HCT116 (cell line): ENCODE results near the gene EIF4G3. TPM values are rescaled to one million over a fixed set of nuclear protein-coding genes. Genes with fewer than 3 reads are reported as not detected.

ENCODE experiments used
- ATAC-seq: fragments of 200-7000 bp; cut with Tn5 transposase; 2 replicates; pipeline ENCODE4 v1.9.1; 2020; ENCODE audit warnings: mild to moderate bottlenecking, moderate library complexity
- BruUV-seq: library from RNA; stranded (reverse); fragments of 400-500 nt; replicated peaks from 2 replicates; lab custom pipeline; 2021; lab: Mats Ljungman, UMichigan
- CTCF ChIA-PET: fragments of 300-600 bp; sonication (Branson Sonifier 250); formaldehyde crosslinking; loops from one replicate; lab custom pipeline; 2021; ENCODE audit warnings: antibody characterized with exemption; lab: Charles Lee
- POLR2A ChIA-PET: fragments of 300-600, 350-600 bp; sonication (Branson Sonifier 250); formaldehyde crosslinking; loops from one replicate; lab custom pipeline; 2021; ENCODE audit warnings: antibody characterized with exemption; lab: Charles Lee
- RAD21 ChIA-PET, 2 experiments: fragments of 300-600 bp; sonication (Branson Sonifier 250); formaldehyde crosslinking; loops; one replicate each; lab custom pipeline; 2023; ENCODE audit warnings: low total read pairs in 2 of 2; ENCODE audit not compliant: uncharacterized antibody in 2 of 2, unreplicated experiment in 2 of 2, low non-redundant PET in 1 of 2; lab: Charles Lee
- DNase-seq: peaks from one replicate; pipeline ENCODE4 v3.0.0-alpha.2; 2010; ENCODE audit warnings: low read depth, low spot score
- H2AFZ ChIP-seq: fragments of 200-600 bp; shearing (Covaris generic), sonication (generic); 2 replicates; pipeline ENCODE4 v1.6.1; 2017; ENCODE audit warnings: low read depth, mixed run types, mixed read lengths, antibody characterized with exemption, low read length; ENCODE audit not compliant: poor library complexity, severe bottlenecking
- H3K27ac ChIP-seq: 2 replicates; pipeline ENCODE4 v1.5.1; 2012; ENCODE audit warnings: low read depth, low read length
- H3K27me3 ChIP-seq: fragments of 200-600 bp; sonication (generic); 2 replicates; pipeline ENCODE4 v1.6.1; 2016; ENCODE audit warnings: mixed run types, low read length, mixed read lengths; ENCODE audit not compliant: insufficient read depth
- H3K36me3 ChIP-seq, 2 experiments: fragments of 200-500 bp in 1 of 2; fragments of 200-600 bp in 1 of 2; sonication (Bioruptor generic) in 1 of 2; sonication (generic) in 1 of 2; 2 replicates each; pipeline versions ENCODE4 v1.5.1 to v1.6.1; 2014 to 2016; ENCODE audit warnings: low read length in 2 of 2, inconsistent platforms in 1 of 2, mixed read lengths in 1 of 2, mixed run types in 1 of 2; ENCODE audit not compliant: insufficient read depth in 2 of 2, control insufficient read depth in 1 of 2
- H3K4me1 ChIP-seq, 2 experiments: fragments of 200-600 bp in 1 of 2; sonication (generic) in 1 of 2; 2 replicates each; pipeline versions ENCODE4 v1.5.1 to v1.6.1; 2012 to 2017; ENCODE audit warnings: low read length in 2 of 2, inconsistent platforms in 1 of 2, mild to moderate bottlenecking in 1 of 2, mixed read lengths in 1 of 2, mixed run types in 1 of 2, moderate library complexity in 1 of 2; ENCODE audit not compliant: insufficient read depth in 2 of 2, control insufficient read depth in 1 of 2
- H3K4me2 ChIP-seq: fragments of 200-600 bp; sonication (generic); 2 replicates; pipeline ENCODE4 v1.6.1; 2017; ENCODE audit warnings: mixed run types, low read length, mixed read lengths
- H3K4me3 ChIP-seq, 2 experiments: fragments of 200-600 bp in 1 of 2; sonication (generic) in 1 of 2; replicated peaks in 1 of 2; 2 replicates each; pipeline ENCODE4 v1.5.1; 2011 to 2016; ENCODE audit warnings: low read length in 2 of 2, control low read depth in 1 of 2, low read depth in 1 of 2, mild to moderate bottlenecking in 1 of 2, mixed read lengths in 1 of 2, mixed run types in 1 of 2
- H3K79me2 ChIP-seq: fragments of 200-600 bp; sonication (generic); 2 replicates; pipeline ENCODE4 v1.6.1; 2017; ENCODE audit warnings: mild to moderate bottlenecking, mixed run types, low read length, moderate library complexity, mixed read lengths; ENCODE audit not compliant: insufficient read depth
- H3K9ac ChIP-seq: fragments of 200-600 bp; sonication (generic); 2 replicates; pipeline ENCODE4 v1.6.1; 2016; ENCODE audit warnings: low read length, mixed read lengths
- H3K9me2 ChIP-seq: fragments of 200-600 bp; sonication (generic), shearing (Covaris generic); 2 replicates; pipeline ENCODE4 v1.6.1; 2017; ENCODE audit warnings: mixed run types, mild to moderate bottlenecking, moderate library complexity; ENCODE audit not compliant: insufficient read depth
- H3K9me3 ChIP-seq, 2 experiments: fragments of 200-500 bp in 1 of 2; fragments of 200-600 bp in 1 of 2; sonication (Bioruptor generic) in 1 of 2; sonication (generic) in 1 of 2; 2 replicates each; pipeline ENCODE4 v1.6.1; 2014 to 2017; ENCODE audit warnings: low read length in 2 of 2, mixed read lengths in 2 of 2, inconsistent platforms in 1 of 2, low read depth in 1 of 2, mild to moderate bottlenecking in 1 of 2, mixed run types in 1 of 2, moderate library complexity in 1 of 2; ENCODE audit not compliant: control insufficient read depth in 1 of 2, insufficient read depth in 1 of 2
- H4K20me1 ChIP-seq: fragments of 200-600 bp; sonication (generic), shearing (Covaris generic); 2 replicates; pipeline ENCODE4 v1.6.1; 2017; ENCODE audit warnings: mixed run types, mild to moderate bottlenecking, moderate library complexity; ENCODE audit not compliant: insufficient read depth
- ATF3 ChIP-seq: IDR thresholded peaks from 2 replicates; pipeline ENCODE4 v1.6.1; 2012
- CBX3 ChIP-seq: IDR thresholded peaks from 2 replicates; pipeline ENCODE4 v1.6.1; 2012; ENCODE audit warnings: low read depth
- CEBPB ChIP-seq: IDR thresholded peaks from 2 replicates; pipeline ENCODE4 v1.6.1; 2012; ENCODE audit warnings: low read depth
- CTCF ChIP-seq, 3 experiments: fragments of 200-600 bp in 1 of 3; sonication (generic) in 1 of 3; IDR thresholded peaks in 2 of 3; conservative IDR thresholded peaks in 1 of 3; 2 replicates each; pipeline ENCODE4 v1.5.1; 2012 to 2017; ENCODE audit warnings: low read depth in 2 of 3, low read length in 2 of 3, antibody characterized with exemption in 1 of 3, borderline replicate concordance in 1 of 3, control low read depth in 1 of 3, mild to moderate bottlenecking in 1 of 3, mixed read lengths in 1 of 3, mixed run types in 1 of 3, moderate library complexity in 1 of 3; ENCODE audit not compliant: insufficient read depth in 1 of 3
- ELF1 ChIP-seq: IDR thresholded peaks from 2 replicates; pipeline ENCODE4 v1.6.1; 2012; ENCODE audit warnings: low read depth, borderline replicate concordance
- FOSL1 ChIP-seq: IDR thresholded peaks from 2 replicates; pipeline ENCODE4 v1.6.1; 2012; ENCODE audit warnings: low read depth
- JUND ChIP-seq: IDR thresholded peaks from 2 replicates; pipeline ENCODE4 v1.6.1; 2012
- MAX ChIP-seq: IDR thresholded peaks from 2 replicates; pipeline ENCODE4 v1.6.1; 2012
- POLR2AphosphoS5 ChIP-seq: IDR thresholded peaks from 2 replicates; pipeline ENCODE4 v1.6.1; 2011; ENCODE audit warnings: mild to moderate bottlenecking, low read depth, low read length, moderate library complexity
- RAD21 ChIP-seq: IDR thresholded peaks from 2 replicates; pipeline ENCODE4 v1.6.1; 2012; ENCODE audit warnings: low read depth, mild to moderate bottlenecking
- REST ChIP-seq: IDR thresholded peaks from 2 replicates; pipeline ENCODE4 v1.6.1; 2012; ENCODE audit warnings: low read depth
- SP1 ChIP-seq: IDR thresholded peaks from 2 replicates; pipeline ENCODE4 v1.6.1; 2012; ENCODE audit warnings: low read depth
- SRF ChIP-seq: IDR thresholded peaks from 2 replicates; pipeline ENCODE4 v1.6.1; 2012; ENCODE audit warnings: low read depth
- TCF7L2 ChIP-seq: IDR thresholded peaks from 2 replicates; pipeline ENCODE4 v1.7.0; 2011; ENCODE audit warnings: borderline replicate concordance, inconsistent platforms; ENCODE audit not compliant: insufficient read depth, insufficient read length; ENCODE audit errors: extremely low read depth
- YY1 ChIP-seq: IDR thresholded peaks from 2 replicates; pipeline ENCODE4 v1.6.1; 2011; ENCODE audit warnings: low read length, low read depth, moderate library complexity, mild to moderate bottlenecking; ENCODE audit not compliant: insufficient replicate concordance; ENCODE audit errors: extremely low read depth
- ZBTB33 ChIP-seq: IDR thresholded peaks from 2 replicates; pipeline ENCODE4 v1.6.1; 2011; ENCODE audit warnings: mild to moderate bottlenecking, low read length, moderate library complexity; ENCODE audit not compliant: insufficient replicate concordance; ENCODE audit errors: extremely low read depth
- ZFX ChIP-seq: fragments of 450-650 bp; IDR thresholded peaks from 2 replicates; pipeline ENCODE4 v1.6.1; 2017
- ZNF274 ChIP-seq: fragments of 200-500 bp; sonication (Bioruptor generic); IDR thresholded peaks from 2 replicates; pipeline ENCODE4 v1.6.1; 2014; ENCODE audit warnings: mild to moderate bottlenecking, low read depth, low read length, inconsistent platforms
- intact Hi-C: fragments of 100-400 bp; cut with micrococcal nuclease; formaldehyde crosslinking; loops from 2 replicates; pipeline ENCODE4 v1.10.0; 2022
- total RNA-seq: library from RNA; stranded (reverse); gene quantifications from one replicate; pipeline ENCODE4 v1.2.1, GENCODE V29; 2021; ENCODE audit not compliant: unreplicated experiment

Gene EIF4G3
- total RNA-seq, 1 experiment from 2014 or later: 40.1 TPM

GRCh38 chr1:21100481-21100921 lies 76.2 kb downstream of the EIF4G3 start:
- H3K36me3 ChIP-seq: no peaks in the 10 kb centered on the region
- POLR2A ChIA-PET: no interaction called here
- CTCF ChIA-PET: no interaction called here
- H3K4me2 ChIP-seq: no peak overlapping the region
- no TSS peak for BruUV-seq
- no peak overlapping the region for H3K9ac ChIP-seq
- DNase-seq: no peak
- H4K20me1 ChIP-seq: no peaks in the 10 kb centered on the region
- no peak for ATAC-seq
- H2AFZ ChIP-seq: no peak overlapping the region
- no peaks in the 10 kb centered on the region for H3K4me1 ChIP-seq
- intact Hi-C loops: no loop called here
- no peak overlapping the region for H3K27ac ChIP-seq
- RAD21 ChIA-PET: no interaction called here
- H3K79me2 ChIP-seq: peaks cover 6% of the 10 kb centered on the region
- H3K9me2 ChIP-seq: no peaks in the 10 kb centered on the region
- TF ChIP-seq FOSL1: no peak
- no peak for TF ChIP-seq ELF1
- TF ChIP-seq YY1: no peak
- no peak for TF ChIP-seq MAX
- no peak for TF ChIP-seq ZBTB33
- TF ChIP-seq REST: no peak
- no peak for TF ChIP-seq JUND
- TF ChIP-seq ZFX: no peak
- TF ChIP-seq ATF3: no peak
- no peak for TF ChIP-seq RAD21
- TF ChIP-seq TCF7L2: no peak
- no peak for TF ChIP-seq SP1
- no peak for TF ChIP-seq POLR2AphosphoS5
- no peak for TF ChIP-seq CEBPB
- no peak for TF ChIP-seq ZNF274
- TF ChIP-seq CBX3: no peak
- TF ChIP-seq SRF: no peak
- TF ChIP-seq CTCF (IDR thresholded peaks at IDR 0.05 in 2 of 3, conservative IDR thresholded peaks at IDR 0.05 in 1 of 3; ENCODE audit: borderline replicate concordance in 1 of 3, insufficient read depth in 1 of 3, low read depth in 2 of 3, low read length in 2 of 3): no peak
- H3K27me3 ChIP-seq: no peaks in the 10 kb centered on the region
- no peak overlapping the region for H3K4me3 ChIP-seq
- no peaks in the 10 kb centered on the region for H3K9me3 ChIP-seq
